ENCODE results near the gene HMOX2. TPM values are rescaled to one million over a fixed set of nuclear protein-coding genes. Genes with fewer than 3 reads are reported as not detected.

The HMOX2 gene
- total RNA-seq, 1 donor from 2014 or later: 53.8 TPM

DNA sequence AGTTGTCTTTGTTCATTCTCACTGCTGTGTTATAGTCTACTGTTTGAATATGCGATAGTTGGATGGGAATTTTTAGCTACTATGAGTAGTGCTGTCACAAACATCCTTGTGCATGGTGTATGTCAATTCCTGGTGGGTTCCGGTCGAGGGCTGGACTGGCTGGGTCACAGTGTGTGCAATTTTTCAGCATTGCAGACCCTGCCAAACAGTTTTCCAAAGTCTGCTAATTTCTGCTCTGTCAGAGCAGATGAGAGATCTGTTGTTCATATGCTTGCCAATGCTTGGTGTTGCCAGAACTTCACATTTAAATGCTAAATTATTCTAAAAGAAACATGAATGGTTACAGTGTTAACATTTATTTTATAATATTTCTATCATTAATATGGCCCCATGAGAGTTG lies 76.3 kb downstream of the HMOX2 start:
- ATAC-seq: peak in 1 of 2 donors; percentile 33

DNA sequence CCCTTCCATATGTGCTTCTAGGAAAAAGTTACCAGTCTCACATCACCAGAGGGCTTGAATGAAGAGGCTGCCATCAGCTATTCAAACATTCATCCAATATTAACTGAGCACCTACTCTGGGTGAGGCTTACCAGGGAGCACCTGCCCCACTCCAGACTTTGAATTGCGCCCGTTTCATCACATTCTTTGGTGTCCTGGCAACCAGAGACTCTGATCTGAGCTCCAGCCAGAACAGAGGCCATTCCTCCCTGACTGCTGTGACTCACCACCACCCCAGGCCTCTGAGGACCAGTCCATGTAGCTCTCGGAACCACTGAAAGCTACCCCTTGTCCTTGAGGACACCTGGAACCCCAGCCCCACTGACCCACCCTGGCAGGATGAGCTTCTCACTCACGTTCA lies 79.9 kb downstream of the HMOX2 start, which contains the start of gene C16orf96:
C16orf96 (plus strand) TSS at position 229 of the 400 bp plus-strand sequence; CDS start at position 379, 150 bp downstream.
- Histone ChIP-seq H3K36me3 (no peaks in the 10 kb centered on the region), H3K27ac (no peak within 1 kb of the TSS), H3K27me3 (ENCODE audit: low read depth) (no peaks in the 10 kb centered on the region), H3K4me3 (no peak within 1 kb of the TSS), H3K4me1 (no peaks in the 10 kb centered on the region), H3K9me3 (no peaks in the 10 kb centered on the region)
- intact Hi-C loops (cut with DNase I): no loop called here
- peak in 1 of 2 donors; percentile 25 for ATAC-seq
- TF ChIP-seq, protein P1, sequence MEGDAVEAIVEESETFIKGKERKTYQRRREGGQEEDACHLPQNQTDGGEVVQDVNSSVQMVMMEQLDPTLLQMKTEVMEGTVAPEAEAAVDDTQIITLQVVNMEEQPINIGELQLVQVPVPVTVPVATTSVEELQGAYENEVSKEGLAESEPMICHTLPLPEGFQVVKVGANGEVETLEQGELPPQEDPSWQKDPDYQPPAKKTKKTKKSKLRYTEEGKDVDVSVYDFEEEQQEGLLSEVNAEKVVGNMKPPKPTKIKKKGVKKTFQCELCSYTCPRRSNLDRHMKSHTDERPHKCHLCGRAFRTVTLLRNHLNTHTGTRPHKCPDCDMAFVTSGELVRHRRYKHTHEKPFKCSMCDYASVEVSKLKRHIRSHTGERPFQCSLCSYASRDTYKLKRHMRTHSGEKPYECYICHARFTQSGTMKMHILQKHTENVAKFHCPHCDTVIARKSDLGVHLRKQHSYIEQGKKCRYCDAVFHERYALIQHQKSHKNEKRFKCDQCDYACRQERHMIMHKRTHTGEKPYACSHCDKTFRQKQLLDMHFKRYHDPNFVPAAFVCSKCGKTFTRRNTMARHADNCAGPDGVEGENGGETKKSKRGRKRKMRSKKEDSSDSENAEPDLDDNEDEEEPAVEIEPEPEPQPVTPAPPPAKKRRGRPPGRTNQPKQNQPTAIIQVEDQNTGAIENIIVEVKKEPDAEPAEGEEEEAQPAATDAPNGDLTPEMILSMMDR (IDR thresholded peaks at IDR 0.05): no peak
- no peak for DNase-seq

More for the DNA sequence above, 76.3 kb downstream of the HMOX2 start:
- no peaks in the 10 kb centered on the region for H3K27me3 ChIP-seq (ENCODE audit: low read depth)
- no peak for DNase-seq
- TF ChIP-seq, protein P1 (IDR thresholded peaks at IDR 0.05): no peak
- no peaks in the 10 kb centered on the region for H3K36me3 ChIP-seq
- intact Hi-C loops (cut with DNase I): no loop called here
- H3K9me3 ChIP-seq: no peaks in the 10 kb centered on the region
- no peaks in the 10 kb centered on the region for H3K4me1 ChIP-seq
- H3K4me3 ChIP-seq: no peak overlapping the region
- no peak overlapping the region for H3K27ac ChIP-seq

DNA sequence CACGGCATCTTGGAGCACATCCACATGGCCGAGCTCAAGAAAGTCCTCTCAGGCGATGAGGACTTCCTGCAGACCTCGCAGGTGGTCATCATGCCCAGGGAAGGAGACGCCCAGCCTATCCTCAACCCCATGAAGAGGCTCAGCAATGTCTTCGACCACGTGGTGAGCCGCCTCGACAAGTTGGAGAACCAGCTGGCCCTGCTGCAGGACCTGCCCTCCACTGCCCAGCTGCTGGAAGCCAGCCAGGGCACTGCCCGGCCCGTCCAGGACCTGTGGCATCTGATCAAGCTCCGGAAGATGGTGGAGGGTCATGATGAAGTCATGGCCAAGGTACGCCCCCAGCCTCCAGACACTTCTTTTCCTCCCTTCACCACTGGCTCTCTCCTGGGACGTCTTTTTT lies 80.4 kb downstream of the HMOX2 start:
- no peaks in the 10 kb centered on the region for H3K9me3 ChIP-seq
- no peaks in the 10 kb centered on the region for H3K27me3 ChIP-seq (ENCODE audit: low read depth)
- no peak overlapping the region for H3K27ac ChIP-seq
- no peaks in the 10 kb centered on the region for H3K36me3 ChIP-seq
- TF ChIP-seq, protein P1 (IDR thresholded peaks at IDR 0.05): no peak
- no peak for DNase-seq
- H3K4me3 ChIP-seq: no peak overlapping the region
- peak; percentile 15 to 26 for ATAC-seq
- intact Hi-C loops (cut with DNase I): no loop called here
- H3K4me1 ChIP-seq: no peaks in the 10 kb centered on the region

DNA sequence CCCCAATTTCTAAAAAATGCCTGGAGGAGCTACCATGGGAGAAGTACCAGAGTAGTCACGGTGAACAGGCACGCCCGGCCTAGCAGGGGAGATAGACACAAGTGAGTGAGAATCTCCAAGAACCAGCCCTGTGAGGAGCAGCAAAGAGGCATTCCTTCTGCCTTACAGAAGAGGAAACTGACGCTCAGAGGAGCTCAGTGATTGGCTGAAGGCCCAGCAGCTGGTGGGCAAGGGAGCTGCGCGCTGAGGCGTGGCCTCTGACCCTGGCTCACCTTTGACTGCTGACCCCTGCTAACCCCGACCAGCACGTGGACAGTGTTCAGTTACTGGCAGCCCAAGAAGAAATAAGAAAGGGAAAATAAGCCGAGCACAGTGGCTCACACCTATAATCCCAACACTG lies 81.8 kb downstream of the HMOX2 start:
- no peaks in the 10 kb centered on the region for H3K4me1 ChIP-seq
- ATAC-seq: no peak
- H3K4me3 ChIP-seq: no peak overlapping the region
- no peak overlapping the region for H3K27ac ChIP-seq
- intact Hi-C loops (cut with DNase I): no loop called here
- no peaks in the 10 kb centered on the region for H3K27me3 ChIP-seq (ENCODE audit: low read depth)
- TF ChIP-seq, protein P1 (IDR thresholded peaks at IDR 0.05): no peak
- no peak for DNase-seq
- no peaks in the 10 kb centered on the region for H3K36me3 ChIP-seq
- H3K9me3 ChIP-seq: no peaks in the 10 kb centered on the region

Other genes with a start within 250 kb of the HMOX2 start
- 1.4 TPM for gene SRL, start 234.3 kb upstream of the HMOX2 start, total RNA-seq
- 12.9 TPM for gene TFAP4, start 203.4 kb upstream of the HMOX2 start, total RNA-seq
- gene GLIS2, start 160.3 kb upstream of the HMOX2 start, total RNA-seq: 21.5 TPM
- gene PAM16, start 125.1 kb upstream of the HMOX2 start, total RNA-seq: 40.0 TPM
- gene VASN, start 104.5 kb upstream of the HMOX2 start, total RNA-seq: 17.4 TPM
- 58.5 TPM for gene CORO7, start 59.8 kb upstream of the HMOX2 start, total RNA-seq
- gene DNAJA3, start 50.5 kb upstream of the HMOX2 start, total RNA-seq: 34.6 TPM
- gene NMRAL1, start 1.8 kb upstream of the HMOX2 start, total RNA-seq: 43.5 TPM
- 21.1 TPM for gene CDIP1, start 62.4 kb downstream of the HMOX2 start, total RNA-seq
- gene C16orf96, start 79.9 kb downstream of the HMOX2 start, total RNA-seq: 0.21 TPM
- gene UBALD1, start 138.5 kb downstream of the HMOX2 start, total RNA-seq: 30.2 TPM
- gene MGRN1, start 148.4 kb downstream of the HMOX2 start, total RNA-seq: 75.7 TPM
- gene NUDT16L1, start 217.2 kb downstream of the HMOX2 start, total RNA-seq: 27.3 TPM